Ovary (tissue), 9 donors: ENCODE results near the gene APBA1. TPM values are rescaled to one million over a fixed set of nuclear protein-coding genes. Genes with fewer than 3 reads are reported as not detected.
"Not testable (repeated sequence)": the region's sequence is repeated elsewhere in the genome, so short reads cannot be mapped to it uniquely, and the experiment has no call there.

Experiments
- DNase-seq, 5 donors: peaks; one replicate each; pipeline ENCODE4 v3.0.0-alpha.2; 2019 to 2020
- H3K27ac ChIP-seq, 2 donors: fragments of 200-600 bp; one replicate each; pipeline versions ENCODE4 v1.5.1 to v1.8.0; 2019 to 2022
- H3K27me3 ChIP-seq: fragments of 200-600 bp; one replicate; pipeline ENCODE4 v1.8.0; 2022
- H3K36me3 ChIP-seq: fragments of 200-600 bp; sonication (generic); one replicate; pipeline ENCODE4 v1.5.1; 2019
- H3K4me1 ChIP-seq: one replicate; pipeline ENCODE4 v1.8.1; 2013; ENCODE audit warnings: mild to moderate bottlenecking, moderate library complexity; ENCODE audit not compliant: insufficient read depth
- H3K4me3 ChIP-seq: fragments of 200-600 bp; sonication (generic); one replicate; pipeline ENCODE4 v1.5.1; 2017
- H3K9me3 ChIP-seq, 2 donors: fragments of 200-600 bp in 1 of 2; sonication (generic) in 1 of 2; one replicate each; pipeline versions ENCODE4 v1.5.1 to v1.8.1; 2013 to 2019; ENCODE audit warnings: mild to moderate bottlenecking in 1 of 2, moderate library complexity in 1 of 2
- EP300 ChIP-seq: sonication (generic); formaldehyde crosslinking; IDR thresholded peaks from one replicate; pipeline ENCODE4 v1.6.1; 2017; ENCODE audit warnings: antibody characterized with exemption
- POLR2A ChIP-seq: fragments of 450-650 bp; IDR thresholded peaks from one replicate; pipeline ENCODE4 v1.6.1; 2017; ENCODE audit warnings: antibody characterized with exemption, mild to moderate bottlenecking, moderate library complexity
- WGBS, 3 donors: extraction: QIAGEN DNeasy Blood & Tissue Kit in 1 of 3; methylation state at CpG; one replicate each; pipeline versions ENCODE4 v1.1.5 to v1.1.7; 2013 to 2017; 5-methylcytosine and 5-hydroxymethylcytosine counted together
- intact Hi-C, 4 donors: fragments of 100-400 bp; cut with DNase I; formaldehyde crosslinking; loops; one replicate each; pipeline versions ENCODE4 v1.11.0 to v1.15.1; 2022 to 2023
- polyA plus RNA-seq, 2 donors: library from polyadenylated mRNA; stranded (reverse); fragments of 200-250 nt in 1 of 2; fragments of 350-450 nt in 1 of 2; fragmentation: Illumina TruSeq in 1 of 2; extraction: RNeasy Lipid Tissue Mini Kit (QIAGEN cat#74804) in 1 of 2; gene quantifications; one replicate each; pipeline ENCODE4 v1.2.3, GENCODE V29; 2013 to 2014
- total RNA-seq, 7 donors: library from RNA; depleted of rRNA in 2 of 7; stranded (reverse); fragments of >200 nt in 2 of 7; fragmentation: NEBNext Ultra II Directional in 3 of 7; extraction: Animal tissue kit (Norgen Biotek cat#: 25700) in 3 of 7; gene quantifications; one replicate each; pipeline versions ENCODE4 v1.1.0 to v1.2.4, GENCODE V29; 2016 to 2023
- TF ChIP-seq, protein P1 (sequence below), 3 donors: fragments of 450-650 bp in 2 of 3; fragments of 200-600 bp in 1 of 3; IDR thresholded peaks; one replicate each; pipeline versions ENCODE4 v1.5.1 to v1.8.0; 2016 to 2022; ENCODE audit warnings: antibody characterized with exemption in 3 of 3, mild to moderate bottlenecking in 1 of 3
- donor health status: DM: no; HTN: no; CAD: no; lungs with moderate emphysema.
- donor health status: DM: no; HTN: no; CAD: no.
- donor health status: Bipolar disorder and iron deficiency.
- donor health status: DM: yes; HTN: yes; CAD: no.
- donor health status: DM: no; HTN: no; CAD: no.
- donor health status: DM: yes; HTN: yes; CAD: no.

APBA1 gene
- total and polyA plus RNA-seq, 9 donors, result 2.8 to 17.6 (median 12.9) TPM

DNA sequence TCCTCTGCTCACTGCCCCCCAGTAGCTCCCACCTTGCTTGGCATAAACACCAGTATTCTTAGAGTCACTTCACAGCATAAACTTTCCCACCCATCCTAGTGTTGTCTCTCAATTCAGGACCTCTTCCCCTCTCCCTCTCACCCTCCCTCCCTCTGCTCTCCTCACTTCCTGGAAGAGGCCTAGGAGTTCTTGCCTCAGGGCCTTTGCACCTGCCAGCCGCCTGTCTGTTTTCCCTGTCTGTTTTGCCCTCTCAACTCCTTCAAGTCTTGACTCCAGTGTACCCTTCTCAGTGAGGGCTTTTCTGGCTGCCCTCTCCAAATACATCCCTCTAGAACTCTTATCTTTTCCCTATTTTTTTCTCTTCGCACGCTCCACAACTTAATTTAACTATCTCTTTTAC is 260.9 kb downstream of the APBA1 start:
- no peaks in the 10 kb centered on the region for H3K36me3 ChIP-seq
- H3K4me1 ChIP-seq, result no peaks in the 10 kb centered on the region
- no peaks in the 10 kb centered on the region for H3K27me3 ChIP-seq
- TF ChIP-seq, protein P1, sequence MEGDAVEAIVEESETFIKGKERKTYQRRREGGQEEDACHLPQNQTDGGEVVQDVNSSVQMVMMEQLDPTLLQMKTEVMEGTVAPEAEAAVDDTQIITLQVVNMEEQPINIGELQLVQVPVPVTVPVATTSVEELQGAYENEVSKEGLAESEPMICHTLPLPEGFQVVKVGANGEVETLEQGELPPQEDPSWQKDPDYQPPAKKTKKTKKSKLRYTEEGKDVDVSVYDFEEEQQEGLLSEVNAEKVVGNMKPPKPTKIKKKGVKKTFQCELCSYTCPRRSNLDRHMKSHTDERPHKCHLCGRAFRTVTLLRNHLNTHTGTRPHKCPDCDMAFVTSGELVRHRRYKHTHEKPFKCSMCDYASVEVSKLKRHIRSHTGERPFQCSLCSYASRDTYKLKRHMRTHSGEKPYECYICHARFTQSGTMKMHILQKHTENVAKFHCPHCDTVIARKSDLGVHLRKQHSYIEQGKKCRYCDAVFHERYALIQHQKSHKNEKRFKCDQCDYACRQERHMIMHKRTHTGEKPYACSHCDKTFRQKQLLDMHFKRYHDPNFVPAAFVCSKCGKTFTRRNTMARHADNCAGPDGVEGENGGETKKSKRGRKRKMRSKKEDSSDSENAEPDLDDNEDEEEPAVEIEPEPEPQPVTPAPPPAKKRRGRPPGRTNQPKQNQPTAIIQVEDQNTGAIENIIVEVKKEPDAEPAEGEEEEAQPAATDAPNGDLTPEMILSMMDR (IDR thresholded peaks at IDR 0.05), result no peak
- no peak for TF ChIP-seq EP300
- TF ChIP-seq POLR2A, result no peak
- WGBS, 3 donors, result 97 to 98% (median 98%) methylated on average over 3 of the region's 3 CpGs
- H3K4me3 ChIP-seq, result no peak overlapping the region
- DNase-seq, result no peak
- intact Hi-C loops, result no loop called here
- no peak overlapping the region for H3K27ac ChIP-seq
- H3K9me3 ChIP-seq, result no peaks in the 10 kb centered on the region

DNA sequence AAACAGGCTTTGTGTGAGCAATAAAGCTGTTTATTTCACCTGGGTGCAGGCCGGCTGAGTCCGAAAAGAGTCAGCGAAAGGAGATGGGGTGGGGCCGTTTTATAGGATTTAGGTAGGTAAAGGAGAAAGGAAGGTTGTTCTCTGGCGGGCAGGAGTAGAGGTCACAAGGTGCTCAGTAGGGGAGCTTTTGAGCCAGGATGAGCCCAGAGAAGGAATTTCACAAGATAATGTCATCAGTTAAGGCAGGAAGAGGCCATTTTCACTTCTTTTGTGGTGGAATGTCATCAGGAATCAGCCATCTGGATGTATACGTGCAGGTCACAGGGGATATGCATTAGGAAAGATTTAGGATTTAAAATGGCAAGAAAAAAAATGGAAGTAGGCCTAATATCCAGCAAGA is 262.2 kb downstream of the APBA1 start:
- H3K9me3 ChIP-seq, DNase-seq, intact Hi-C loops, H3K27me3 ChIP-seq, H3K36me3 ChIP-seq, H3K27ac ChIP-seq, H3K4me3 ChIP-seq, H3K4me1 ChIP-seq: not testable (repeated sequence)
- WGBS, 3 donors, result 88 to 93% (median 93%) methylated on average over 6 of the region's 6 CpGs

DNA sequence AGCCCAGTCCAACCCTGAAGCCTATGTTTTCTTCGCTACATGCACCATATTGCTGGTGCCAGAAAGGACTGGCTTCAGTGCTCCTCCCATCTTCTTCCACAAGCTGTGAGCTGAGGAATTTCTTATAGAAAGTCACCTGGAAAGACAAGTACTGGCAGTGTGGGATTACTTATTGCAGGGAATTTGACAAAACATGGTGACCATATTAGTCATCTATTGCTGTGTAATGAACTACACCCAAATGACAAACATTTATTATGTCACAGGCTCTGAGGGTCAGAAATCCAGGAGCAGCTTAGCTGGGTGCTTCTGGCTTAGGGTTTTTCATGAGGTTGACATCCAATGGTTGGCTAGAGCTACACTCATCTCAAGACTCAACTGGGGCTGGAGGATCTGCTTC is 271.7 kb downstream of the APBA1 start:
- Histone ChIP-seq H3K27ac (no peak overlapping the region), H3K9me3 (no peaks in the 10 kb centered on the region), H3K27me3 (no peaks in the 10 kb centered on the region), H3K4me3 (no peak overlapping the region), H3K36me3 (no peaks in the 10 kb centered on the region), H3K4me1 (peaks cover 6% of the 10 kb centered on the region)
- intact Hi-C loops, result no loop called here
- WGBS, 3 donors, result 96 to 100% (median 97%) methylated on average over 1 of the region's 1 CpG
- TF ChIP-seq, protein P1 (IDR thresholded peaks at IDR 0.05), result no peak
- TF ChIP-seq EP300 (no peak), POLR2A (no peak)
- DNase-seq, result no peak

DNA sequence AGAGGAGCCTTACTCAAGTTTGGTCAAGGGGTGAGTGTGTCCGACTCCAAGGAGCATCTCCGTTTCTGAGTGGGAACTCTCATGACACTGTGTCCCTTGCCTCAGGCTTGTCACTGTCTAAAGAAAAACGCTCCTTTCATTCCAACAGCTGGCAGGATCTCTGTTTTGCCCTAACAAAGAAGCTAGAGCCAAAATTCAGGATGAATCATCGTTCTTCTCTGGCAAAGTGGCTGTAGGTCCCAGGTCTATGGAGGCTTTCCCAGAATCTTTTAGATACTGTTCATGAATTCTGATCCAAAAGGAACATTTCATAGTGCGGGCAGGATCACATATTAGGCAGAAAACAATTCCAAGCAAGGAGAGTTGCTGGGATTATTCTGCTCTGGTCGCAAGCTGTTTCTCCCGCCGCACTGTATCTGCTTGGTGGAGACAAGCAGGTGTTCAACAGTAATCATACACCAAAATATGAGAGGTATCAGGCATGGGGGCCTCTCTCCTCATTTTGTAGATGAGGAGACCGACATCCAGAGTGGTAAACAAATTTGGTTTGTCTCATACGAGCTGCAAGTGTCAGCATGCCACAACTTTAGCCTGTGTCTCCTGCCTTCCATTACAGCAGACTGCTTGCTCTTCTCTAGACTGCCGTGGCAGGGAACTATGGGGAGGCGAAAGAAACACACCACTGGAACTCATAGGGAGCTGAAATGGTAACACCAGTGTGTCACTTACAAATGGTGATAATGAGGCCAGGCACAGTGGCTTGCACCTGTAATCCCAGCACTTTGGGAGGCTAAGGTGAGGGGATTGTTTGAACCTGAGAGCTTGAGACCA is 274.6 kb downstream of the APBA1 start:
- peaks cover 6% of the 10 kb centered on the region for H3K4me1 ChIP-seq
- intact Hi-C loops, result loop anchor here in 1 of 4 donors (10.0 kb wide), 1 partner anchor 173 kb away; no protein-coding TSS in a partner anchor
- H3K27ac ChIP-seq, result peak overlapping the region; percentile 33 to 57
- no peaks in the 10 kb centered on the region for H3K9me3 ChIP-seq
- no peaks in the 10 kb centered on the region for H3K36me3 ChIP-seq
- no peak overlapping the region for H3K4me3 ChIP-seq
- 17 to 24% (median 20%) methylated on average over 12 of the region's 12 CpGs for WGBS, 3 donors
- H3K27me3 ChIP-seq, result no peaks in the 10 kb centered on the region
- no peak for DNase-seq
- TF ChIP-seq, protein P1 (IDR thresholded peaks at IDR 0.05), result no peak
- TF ChIP-seq EP300 (no peak), POLR2A (no peak)

DNA sequence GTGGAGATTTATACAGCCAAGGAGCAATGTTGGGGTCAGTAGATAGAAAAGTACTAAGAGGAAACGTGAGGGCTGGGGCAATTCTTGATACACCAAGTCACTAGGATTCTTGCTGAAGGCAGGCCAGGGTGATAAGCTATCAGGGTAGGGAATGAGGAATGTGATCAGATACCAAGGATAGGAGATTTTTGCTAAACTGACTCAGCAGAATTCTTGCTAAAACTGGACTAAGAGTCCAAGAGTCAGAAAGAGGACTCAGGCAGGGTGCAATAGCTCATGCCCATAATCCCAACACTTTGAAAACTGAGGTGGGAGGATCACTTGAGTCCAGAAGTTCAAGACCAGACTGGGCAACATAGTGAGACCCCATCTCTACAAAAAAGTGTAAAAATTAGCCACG is 275.4 kb downstream of the APBA1 start:
- Histone ChIP-seq H3K4me1 (peaks cover 10% of the 10 kb centered on the region), H3K9me3 (no peaks in the 10 kb centered on the region), H3K27ac (no peak overlapping the region), H3K27me3 (no peaks in the 10 kb centered on the region), H3K36me3 (no peaks in the 10 kb centered on the region), H3K4me3 (no peak overlapping the region)
- WGBS, 3 donors, result 85 to 92% (median 88%) methylated on average over 2 of the region's 2 CpGs
- TF ChIP-seq POLR2A (no peak), EP300 (no peak)
- TF ChIP-seq, protein P1 (IDR thresholded peaks at IDR 0.05), result no peak
- no peak for DNase-seq
- intact Hi-C loops, result loop anchor here in 1 of 4 donors (1.0 to 10.0 kb wide), 2 partner anchors 172 to 251 kb away; no protein-coding TSS in a partner anchor
